Right lobe of liver (tissue), 6 donors: Measurements from ENCODE around the gene PACS2. TPM values are rescaled to one million over a fixed set of nuclear protein-coding genes. Genes with fewer than 3 reads are reported as not detected.

Source experiments
- ATAC-seq, 4 donors: fragments of 200-7000 bp; cut with Tn5 transposase; one replicate each; pipeline ENCODE4 v1.9.1; 2020; ENCODE audit warnings: mild to moderate bottlenecking in 4 of 4, moderate library complexity in 4 of 4
- DNase-seq, 3 donors: peaks; one replicate each; pipeline ENCODE4 v3.0.0-alpha.2; 2020
- H3K27ac ChIP-seq, 3 donors: fragments of 200-600 bp; one replicate each; pipeline ENCODE4 v1.8.0; 2022
- H3K27me3 ChIP-seq, 2 donors: fragments of 200-600 bp; one replicate each; pipeline ENCODE4 v1.8.0; 2022
- H3K36me3 ChIP-seq, 4 donors: fragments of 200-600 bp; sonication (generic) in 1 of 4; one replicate each; pipeline versions ENCODE4 v1.5.1 to v1.8.0; 2017 to 2022; ENCODE audit warnings: control low read depth in 1 of 4
- H3K4me1 ChIP-seq, 4 donors: fragments of 200-600 bp; sonication (generic) in 1 of 4; one replicate each; pipeline versions ENCODE4 v1.5.1 to v1.8.0; 2017 to 2022; ENCODE audit warnings: control low read depth in 1 of 4
- H3K4me3 ChIP-seq, 3 donors: fragments of 200-600 bp; one replicate each; pipeline ENCODE4 v1.8.0; 2022
- H3K9me3 ChIP-seq, 4 donors: fragments of 200-600 bp; sonication (generic) in 1 of 4; one replicate each; pipeline versions ENCODE4 v1.5.1 to v1.8.0; 2017 to 2022; ENCODE audit warnings: control low read depth in 1 of 4
- POLR2A ChIP-seq: fragments of 450-650 bp; IDR thresholded peaks from one replicate; pipeline ENCODE4 v1.6.1; 2017; ENCODE audit warnings: antibody characterized with exemption, mild to moderate bottlenecking
- WGBS: methylation state at CpG from one replicate; pipeline ENCODE4 v1.1.6; 2018; ENCODE audit warnings: low coverage, low lambda C conversion rate; ENCODE audit not compliant: insufficient coverage; ENCODE audit errors: missing lambda C conversion rate; 5-methylcytosine and 5-hydroxymethylcytosine counted together
- intact Hi-C, 2 donors: fragments of 100-400 bp; cut with DNase I; formaldehyde crosslinking; loops; one replicate each; pipeline versions ENCODE4 v1.11.2 to v1.14.1; 2022
- total RNA-seq, 6 experiments: library from RNA; depleted of rRNA in 2 of 6; stranded (reverse); fragments of >200 nt in 2 of 6; fragmentation: NEBNext Ultra II Directional in 3 of 6; extraction: Animal tissue kit (Norgen Biotek cat#: 25700) in 3 of 6; gene quantifications; one replicate each; pipeline versions ENCODE4 v1.1.0 to v1.2.4, GENCODE V29; 2016 to 2023
- TF ChIP-seq, protein P1 (sequence below), 4 donors: fragments of 200-600 bp in 3 of 4; fragments of 450-650 bp in 1 of 4; IDR thresholded peaks; one replicate each; pipeline versions ENCODE4 v1.5.1 to v1.8.0; 2016 to 2022; ENCODE audit warnings: antibody characterized with exemption in 4 of 4, mild to moderate bottlenecking in 2 of 4
- donor health status: DM: no; HTN: yes; CAD: no.
- donor health status: DM: no; HTN: no; CAD: no.
- donor health status: DM: no; HTN: no; CAD: no.
- donor health status: DM: no; HTN: yes; CAD: no.
- donor health status: DM: no; HTN: yes; CAD: no.

PACS2 gene
- total RNA-seq, 6 experiments from 2014 or later = 19.8 to 26.7 (median 21.5) TPM

DNA sequence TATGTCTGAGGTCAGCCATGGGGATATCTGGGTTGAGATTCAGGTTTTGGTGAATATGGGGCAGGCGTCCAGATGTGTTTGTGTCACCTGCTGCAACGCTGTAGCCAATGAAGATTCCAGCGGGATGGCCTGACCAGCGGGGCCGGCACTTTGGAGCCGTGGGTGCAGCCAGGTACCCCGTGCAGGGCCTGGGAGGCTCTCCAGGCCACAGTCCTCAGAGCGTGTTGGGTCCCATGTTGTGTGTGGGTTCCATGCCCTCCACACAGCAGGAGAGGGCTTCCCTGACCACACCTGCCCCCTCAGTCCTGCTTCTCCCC is 80.9 kb downstream of the PACS2 start:
- 100% methylated on average over 1 of the region's 8 CpGs for WGBS
- Histone ChIP-seq H3K9me3 (no peaks in the 10 kb centered on the region), H3K4me3 (no peak overlapping the region), H3K27me3 (no peaks in the 10 kb centered on the region), H3K27ac (no peak overlapping the region), H3K36me3 (no peaks in the 10 kb centered on the region), H3K4me1 (peaks cover 0 to 6% (median 0%) of the 10 kb centered on the region in 4 donors)
- intact Hi-C loops = no loop called here
- ATAC-seq (no peak), DNase-seq (no peak)
- no peak for TF ChIP-seq POLR2A
- TF ChIP-seq, protein P1, sequence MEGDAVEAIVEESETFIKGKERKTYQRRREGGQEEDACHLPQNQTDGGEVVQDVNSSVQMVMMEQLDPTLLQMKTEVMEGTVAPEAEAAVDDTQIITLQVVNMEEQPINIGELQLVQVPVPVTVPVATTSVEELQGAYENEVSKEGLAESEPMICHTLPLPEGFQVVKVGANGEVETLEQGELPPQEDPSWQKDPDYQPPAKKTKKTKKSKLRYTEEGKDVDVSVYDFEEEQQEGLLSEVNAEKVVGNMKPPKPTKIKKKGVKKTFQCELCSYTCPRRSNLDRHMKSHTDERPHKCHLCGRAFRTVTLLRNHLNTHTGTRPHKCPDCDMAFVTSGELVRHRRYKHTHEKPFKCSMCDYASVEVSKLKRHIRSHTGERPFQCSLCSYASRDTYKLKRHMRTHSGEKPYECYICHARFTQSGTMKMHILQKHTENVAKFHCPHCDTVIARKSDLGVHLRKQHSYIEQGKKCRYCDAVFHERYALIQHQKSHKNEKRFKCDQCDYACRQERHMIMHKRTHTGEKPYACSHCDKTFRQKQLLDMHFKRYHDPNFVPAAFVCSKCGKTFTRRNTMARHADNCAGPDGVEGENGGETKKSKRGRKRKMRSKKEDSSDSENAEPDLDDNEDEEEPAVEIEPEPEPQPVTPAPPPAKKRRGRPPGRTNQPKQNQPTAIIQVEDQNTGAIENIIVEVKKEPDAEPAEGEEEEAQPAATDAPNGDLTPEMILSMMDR (IDR thresholded peaks at IDR 0.05) = no peak

DNA sequence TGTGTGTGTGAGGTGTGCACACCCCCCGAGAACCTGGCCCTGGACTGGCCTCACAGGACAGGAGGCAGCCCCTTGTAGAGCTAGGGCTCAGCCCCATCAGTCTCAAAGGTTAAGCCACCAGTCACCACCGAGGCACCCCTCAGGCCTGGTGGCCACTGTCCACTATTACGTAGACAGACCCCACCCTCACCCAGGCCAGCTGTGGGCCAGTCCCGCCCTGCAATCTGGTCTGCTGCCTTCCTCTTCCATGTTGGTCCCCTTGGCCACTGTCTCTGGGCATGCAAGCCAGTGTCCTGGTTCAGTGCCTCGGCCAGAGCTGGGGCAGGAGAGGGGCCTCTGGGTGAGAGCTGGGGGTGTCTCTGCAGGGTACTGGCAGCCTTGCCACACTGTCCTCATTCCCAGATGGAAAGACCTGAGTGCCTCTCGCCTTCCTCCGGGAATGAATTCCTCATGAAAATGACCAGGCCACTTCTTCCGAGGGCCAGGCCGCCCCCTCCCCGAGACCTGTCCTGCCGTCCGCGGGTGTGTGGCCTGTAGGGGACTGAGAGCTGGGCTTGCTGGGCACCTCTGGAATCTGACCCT is 82.9 kb downstream of the PACS2 start:
- no peak for ATAC-seq
- peak overlapping the region in 2 of 3 donors; percentile 82 to 83 for H3K27ac ChIP-seq
- peaks cover 0 to 6% (median 0%) of the 10 kb centered on the region in 4 donors for H3K4me1 ChIP-seq
- no peak for TF ChIP-seq POLR2A
- TF ChIP-seq, protein P1 (IDR thresholded peaks at IDR 0.05) = no peak
- 93% methylated on average over 2 of the region's 13 CpGs for WGBS
- no peaks in the 10 kb centered on the region for H3K27me3 ChIP-seq
- peaks cover 0 to 3% (median 0%) of the 10 kb centered on the region in 4 donors for H3K36me3 ChIP-seq
- intact Hi-C loops = no loop called here
- no peaks in the 10 kb centered on the region for H3K9me3 ChIP-seq
- peak overlapping the region in 2 of 3 donors; percentile 71 to 94 for H3K4me3 ChIP-seq
- peak in 2 of 3 donors; percentile 21 to 57 for DNase-seq

DNA sequence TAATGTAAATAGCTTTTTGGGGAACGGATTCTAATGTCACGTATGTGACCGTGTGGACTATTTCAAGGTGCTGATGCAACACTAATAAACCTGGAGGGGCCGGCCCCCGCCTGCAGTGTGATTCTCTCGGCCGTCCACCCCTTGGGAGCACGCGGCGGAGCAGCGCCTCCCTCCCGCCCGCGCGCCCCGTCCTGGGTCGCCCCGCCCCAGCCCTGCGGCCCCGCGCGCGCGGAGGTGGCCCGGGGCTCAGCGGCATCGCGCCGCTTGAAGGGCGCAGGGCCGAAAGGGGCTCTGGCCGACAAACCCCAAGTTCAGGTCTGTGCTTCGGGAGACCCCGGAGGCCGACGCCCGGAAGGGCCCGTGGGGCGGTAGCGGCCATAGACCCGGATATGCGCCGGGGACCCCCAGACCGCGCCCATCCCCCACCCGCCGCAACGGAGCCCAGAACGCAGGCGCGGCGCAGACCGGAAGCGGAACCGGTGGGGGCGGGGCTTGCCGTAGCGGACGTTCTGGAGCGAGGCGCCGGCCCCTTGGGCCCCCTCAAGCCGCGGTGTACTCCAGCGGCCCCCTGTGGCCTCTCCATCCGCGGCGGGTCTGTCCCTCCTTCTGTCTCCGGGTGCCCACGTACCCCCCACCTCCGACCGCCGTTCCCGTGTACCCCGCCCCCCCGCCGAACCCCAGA is 83.6 kb downstream of the PACS2 start, which contains the start of gene TEX22:
TSS of gene TEX22 (plus strand) at position 495 of the 682 bp plus-strand sequence. CDS start 803 bp downstream, outside the sequence.
- peaks cover 0 to 3% (median 0%) of the 10 kb centered on the region in 4 donors for H3K36me3 ChIP-seq
- H3K27ac ChIP-seq = peak within 1 kb of the TSS; percentile 69 to 83 (median 82)
- intact Hi-C loops = no loop called here
- H3K27me3 ChIP-seq = no peaks in the 10 kb centered on the region
- peak within 1 kb of the TSS; percentile 71 to 94 (median 84) for H3K4me3 ChIP-seq
- peak; percentile 88 to 90 (median 90) for DNase-seq
- no peaks in the 10 kb centered on the region for H3K9me3 ChIP-seq
- WGBS = 0% methylated on average over 13 of the region's 77 CpGs
- peak; percentile 86 to 93 (median 92) for ATAC-seq
- TF ChIP-seq, protein P1 (IDR thresholded peaks at IDR 0.05) = no peak
- peak; percentile 66 for TF ChIP-seq POLR2A
- H3K4me1 ChIP-seq = peaks cover 0 to 6% (median 0%) of the 10 kb centered on the region in 4 donors

DNA sequence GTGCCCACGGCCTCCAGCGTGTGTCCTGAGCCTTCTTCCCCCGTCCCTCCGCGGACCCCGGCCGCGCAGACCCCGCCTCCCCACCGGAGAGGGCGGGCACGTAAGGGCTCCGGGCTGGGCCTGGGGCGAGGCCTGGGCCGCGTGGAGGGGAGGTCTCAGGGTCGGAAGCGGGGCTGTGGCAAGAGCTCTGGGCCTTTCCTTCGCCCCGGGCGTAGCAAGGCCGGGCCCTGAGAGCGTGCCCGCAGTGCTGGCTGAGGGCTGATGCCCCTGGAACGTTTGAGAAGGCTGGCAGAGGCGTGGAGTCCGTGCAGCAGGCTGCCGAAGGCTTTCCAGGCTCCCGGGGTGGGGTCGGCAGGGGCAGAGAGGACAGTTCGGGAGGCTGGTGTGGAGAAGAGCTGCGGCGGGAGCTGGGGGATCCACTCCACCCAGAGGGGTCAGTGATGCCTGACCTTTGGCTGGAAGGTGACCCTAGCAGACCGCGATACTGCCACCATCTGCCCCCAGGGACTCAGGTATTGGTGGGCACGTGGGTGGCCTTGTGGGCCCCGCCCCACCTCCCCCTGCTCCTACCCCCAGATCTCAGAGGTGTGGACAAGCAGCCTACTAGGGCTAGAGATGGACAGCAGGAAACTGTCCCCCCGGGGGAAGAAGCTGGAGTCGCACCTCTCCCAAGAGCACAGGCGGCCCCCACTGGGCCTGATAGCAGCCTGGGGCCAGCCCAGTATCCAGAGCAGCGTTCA is 84.3 kb downstream of the PACS2 start:
- Histone ChIP-seq H3K36me3 (peaks cover 0 to 3% (median 0%) of the 10 kb centered on the region in 4 donors), H3K27ac (peak overlapping the region; percentile 69 to 83 (median 82)), H3K4me1 (peaks cover 0 to 6% (median 0%) of the 10 kb centered on the region in 4 donors), H3K27me3 (no peaks in the 10 kb centered on the region), H3K9me3 (no peaks in the 10 kb centered on the region), H3K4me3 (peak overlapping the region; percentile 71 to 94 (median 84))
- intact Hi-C loops = no loop called here
- DNase-seq = no peak
- peak; percentile 37 to 47 (median 42) for ATAC-seq
- no peak for TF ChIP-seq POLR2A
- TF ChIP-seq, protein P1 (IDR thresholded peaks at IDR 0.05) = no peak
- WGBS = 3% methylated on average over 6 of the region's 41 CpGs
